ENCODE data around the gene PAFAH2. TPM values are rescaled to one million over a fixed set of nuclear protein-coding genes. Genes with fewer than 3 reads are reported as not detected.
A peak's percentile ranks its signal among the peaks of the same experiment; 100 is the strongest.

The PAFAH2 gene
- 10 to 100 TPM; 17.1 to 22.2 (median 19.1) TPM for polyA plus RNA-seq (ENCODE audit: insufficient read length in 4 of 4)

DNA sequence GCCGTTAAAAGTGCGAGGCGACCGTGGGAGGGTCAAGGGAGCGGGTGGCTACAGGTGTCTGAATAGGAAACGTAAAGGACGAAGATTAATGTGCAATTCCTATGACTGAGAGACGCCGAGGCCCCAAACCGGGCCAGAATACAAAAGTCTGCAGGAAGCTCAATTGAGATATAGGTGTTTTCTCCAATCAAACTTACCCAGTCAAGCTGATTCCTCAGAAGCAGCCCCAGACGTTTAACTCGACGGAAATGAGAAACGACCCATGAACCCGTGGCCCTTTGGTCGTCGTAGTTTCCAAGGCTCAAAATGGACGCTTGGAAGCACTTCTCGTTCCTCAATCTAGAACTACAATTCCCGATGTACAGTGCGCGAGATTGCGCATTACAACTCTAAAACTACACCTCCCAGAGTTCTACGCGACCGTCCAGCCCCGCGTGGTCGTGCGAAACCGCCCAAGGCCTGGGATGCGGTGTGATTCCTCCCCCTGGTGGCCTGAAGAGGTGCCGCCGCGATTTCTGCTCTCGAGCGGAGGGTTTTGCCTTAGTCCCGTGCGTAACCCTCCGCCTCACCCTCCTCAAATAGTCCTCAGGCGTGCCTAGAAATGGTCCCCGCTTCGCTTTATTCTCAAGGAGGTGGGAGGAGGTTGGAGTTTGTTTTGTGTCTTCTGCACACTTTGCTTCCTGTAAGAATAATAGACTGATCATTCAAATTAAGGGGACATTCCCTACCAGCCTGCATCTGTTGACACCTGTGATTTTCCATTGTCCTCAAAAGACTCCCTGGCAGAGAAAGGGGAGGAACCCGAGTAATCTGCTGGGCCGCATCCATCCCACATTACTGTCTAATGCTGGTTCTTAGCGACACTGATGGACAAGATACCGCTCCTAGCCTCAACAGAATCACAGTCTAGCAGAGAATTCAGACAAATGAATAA is at the start of gene PAFAH2:
Gene PAFAH2 (minus strand): TSS at position 236 of the 934 bp plus-strand sequence. CDS start 7,247 bp downstream, outside the sequence.
- peak; percentile 99 to 100 (median 100) for DNase-seq (ENCODE audit: low read depth in 4 of 4, low spot score in 3 of 4)

DNA sequence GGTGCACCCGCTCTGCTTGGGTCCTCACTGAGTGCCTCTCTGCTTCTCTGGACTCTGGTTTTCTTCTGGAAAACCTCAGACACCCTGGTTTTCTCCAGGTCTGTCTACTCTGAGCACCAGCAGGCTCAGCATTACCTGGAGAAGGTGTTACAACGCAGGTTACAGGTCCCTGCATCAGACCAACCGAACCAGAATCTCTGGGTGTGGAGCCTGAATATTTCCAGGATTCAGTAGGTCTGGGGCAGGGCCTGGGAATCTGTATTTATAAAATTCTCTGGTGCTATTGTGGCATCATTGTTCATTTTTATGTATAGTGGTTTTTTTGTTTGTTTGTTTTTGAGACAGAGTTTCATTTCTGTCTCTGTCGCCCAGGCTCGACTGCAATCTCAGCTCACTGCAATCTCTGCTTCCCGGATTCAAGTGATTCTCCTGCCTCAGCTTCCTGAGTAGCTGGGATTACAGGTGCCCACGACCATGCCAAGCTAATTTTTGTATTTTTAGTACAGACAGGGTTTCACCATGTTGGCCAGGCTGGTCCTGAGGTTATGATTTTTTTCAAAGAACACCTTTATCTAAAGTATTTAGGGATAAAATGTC is 49.5 kb upstream of the PAFAH2 start:
- DNase-seq (ENCODE audit: low read depth in 4 of 4, low spot score in 3 of 4), result no peak

DNA sequence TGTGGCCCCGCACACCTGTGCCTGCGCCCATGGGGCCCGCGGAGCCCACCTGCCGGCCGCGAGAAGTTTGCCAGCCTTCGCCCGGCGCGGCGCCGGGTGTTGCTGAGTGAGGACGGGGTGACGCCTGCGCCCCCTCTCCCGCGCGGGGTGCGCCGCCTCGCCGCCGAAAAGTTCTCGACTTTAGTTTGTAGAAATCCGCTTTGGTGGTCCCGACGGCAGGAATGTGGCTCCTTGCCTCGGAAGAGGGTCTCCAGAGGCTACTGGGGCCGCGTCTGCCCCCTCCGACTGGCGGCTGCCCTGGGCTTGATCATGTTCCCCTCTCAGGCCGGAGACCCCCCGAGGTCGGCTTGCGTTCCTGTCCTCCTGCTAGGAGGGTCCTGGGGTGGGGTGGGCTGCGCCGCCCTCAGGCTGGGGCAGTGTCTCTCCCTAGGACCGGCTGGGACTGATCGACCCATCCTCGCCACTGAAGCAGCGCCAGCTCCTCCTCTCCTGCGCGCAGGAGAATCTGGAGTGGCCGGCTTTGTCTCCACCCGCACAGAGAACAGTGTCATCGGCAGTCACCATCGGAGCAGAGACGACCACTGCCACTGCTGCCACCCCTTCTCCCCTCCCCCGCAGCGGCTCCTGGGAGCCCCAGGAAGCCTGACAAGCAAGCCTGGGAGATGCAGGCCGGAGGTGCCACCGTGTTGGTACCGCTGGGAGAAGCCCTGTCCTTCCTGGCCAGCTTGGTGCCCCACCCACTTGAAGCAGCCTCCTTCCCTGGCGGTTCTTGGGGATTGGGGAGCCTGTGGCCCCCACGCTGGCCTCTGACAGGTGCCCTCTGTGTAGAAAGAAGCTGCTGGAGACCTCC is 48.6 kb upstream of the PAFAH2 start:
- DNase-seq (ENCODE audit: low read depth in 4 of 4, low spot score in 3 of 4), result no peak

GRCh38 chr1:26045722-26046245 is 47.9 kb upstream of the PAFAH2 start, which contains the start of gene SLC30A2:
Gene SLC30A2 (minus strand): TSS chr1:26046118. CDS start chr1:26045896, 222 bp downstream.
- no peak for DNase-seq (ENCODE audit: low read depth in 4 of 4, low spot score in 3 of 4)

GRCh38 chr1:26044971-26045721 is 47.3 kb upstream of the PAFAH2 start:
- DNase-seq (ENCODE audit: low read depth in 4 of 4, low spot score in 3 of 4), result no peak

GRCh38 chr1:26044414-26044813 is 46.6 kb upstream of the PAFAH2 start:
- no peak for DNase-seq (ENCODE audit: low read depth in 4 of 4, low spot score in 3 of 4)

DNA sequence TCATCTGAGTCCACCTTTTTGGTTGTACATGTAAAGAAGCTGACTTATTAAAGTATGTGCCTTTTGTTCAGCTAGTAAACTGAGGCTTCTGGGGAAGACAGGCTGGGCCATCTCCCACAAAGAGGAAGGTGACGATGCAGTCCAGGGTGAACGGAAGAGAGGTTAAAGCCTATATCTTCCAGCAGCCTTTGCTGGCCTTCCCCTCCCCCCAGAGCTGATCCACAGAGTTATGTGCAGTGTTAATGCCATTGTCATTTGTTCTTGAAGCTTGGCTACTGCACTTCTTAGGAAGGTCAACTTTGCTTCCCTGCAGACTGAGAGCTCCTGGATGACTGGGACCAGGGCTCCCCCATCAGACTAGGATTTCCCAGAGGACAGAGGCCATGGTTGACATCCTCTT is 45.9 kb upstream of the PAFAH2 start:
- DNase-seq (ENCODE audit: low read depth in 4 of 4, low spot score in 3 of 4), result no peak

- no peak for DNase-seq (ENCODE audit: low read depth in 4 of 4, low spot score in 3 of 4)
These were observed 44.1 kb upstream of the PAFAH2 start for GRCh38 chr1:26041978-26042377.

DNA sequence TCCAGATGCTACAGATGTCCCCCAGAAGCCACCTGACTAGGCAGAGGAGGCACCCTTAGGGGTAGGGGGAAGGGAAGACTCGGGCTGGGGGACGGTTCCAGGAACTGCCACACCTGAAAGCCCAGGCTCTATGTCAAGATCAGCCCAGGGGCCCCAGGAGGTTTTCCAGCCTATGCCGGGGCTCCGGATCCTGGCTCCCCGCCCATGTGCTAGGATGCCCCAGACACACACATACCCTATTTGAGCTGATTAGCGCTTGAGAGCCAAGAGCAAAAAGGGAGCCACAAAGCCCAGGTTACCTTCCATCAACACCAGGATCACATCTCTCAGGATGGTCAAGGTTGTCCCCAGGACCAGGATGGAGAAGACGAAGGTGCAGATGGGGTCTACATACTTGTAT is 43.5 kb upstream of the PAFAH2 start:
- no peak for DNase-seq (ENCODE audit: low read depth in 4 of 4, low spot score in 3 of 4)

- DNase-seq (ENCODE audit: low read depth in 4 of 4, low spot score in 3 of 4), result no peak
These were observed 41.0 kb upstream of the PAFAH2 start for GRCh38 chr1:26038904-26039303.

- DNase-seq (ENCODE audit: low read depth in 4 of 4, low spot score in 3 of 4), result no peak
These were observed 40.6 kb upstream of the PAFAH2 start for GRCh38 chr1:26038477-26038876.

- DNase-seq (ENCODE audit: low read depth in 4 of 4, low spot score in 3 of 4), result no peak
These were observed 40.0 kb upstream of the PAFAH2 start for GRCh38 chr1:26037904-26038303.

- no peak for DNase-seq (ENCODE audit: low read depth in 4 of 4, low spot score in 3 of 4)
These were observed 39.0 kb upstream of the PAFAH2 start for GRCh38 chr1:26036756-26037281.

DNA sequence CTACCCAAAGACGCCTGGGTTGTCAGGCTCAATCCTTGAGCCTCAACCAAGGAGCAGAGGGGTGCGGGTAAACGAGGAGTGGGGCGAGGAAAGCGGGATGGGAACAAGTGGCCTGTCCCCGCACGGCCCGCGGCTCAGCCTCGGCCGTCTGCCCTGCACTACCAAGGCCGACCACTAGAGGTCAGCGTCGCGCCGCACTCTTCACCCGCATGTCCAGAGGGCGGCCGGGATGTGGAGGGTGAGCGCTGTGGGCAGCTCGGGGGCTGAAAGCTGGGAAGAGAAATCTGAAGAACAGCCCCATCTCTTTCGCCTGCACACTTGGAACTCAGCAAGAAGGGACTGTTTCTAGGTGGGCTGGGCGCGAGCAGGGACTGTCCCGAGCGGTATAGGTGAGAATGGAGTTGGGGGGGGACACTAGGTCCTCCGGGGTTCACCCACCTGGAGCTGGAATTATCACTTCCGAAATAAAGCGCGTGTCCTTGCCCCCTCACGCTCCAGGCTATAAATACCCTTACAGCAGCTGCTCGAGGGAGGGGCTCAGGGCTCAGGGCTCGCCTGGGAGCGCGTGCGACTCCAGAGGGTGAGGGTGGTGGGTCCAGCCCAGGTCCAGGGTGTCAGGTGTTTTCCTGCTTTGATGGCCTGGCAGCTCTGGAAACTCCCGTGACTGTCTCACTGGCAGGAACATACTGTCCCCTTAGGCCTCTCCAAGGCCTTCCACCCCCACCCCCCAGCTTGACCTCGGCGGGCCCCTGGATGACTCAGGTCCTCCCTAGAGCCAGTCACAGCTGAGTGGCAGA is 38.3 kb upstream of the PAFAH2 start:
- DNase-seq (ENCODE audit: low read depth in 4 of 4, low spot score in 3 of 4), result peak in 3 of 4 donors; percentile 66 to 80 (median 66)

DNA sequence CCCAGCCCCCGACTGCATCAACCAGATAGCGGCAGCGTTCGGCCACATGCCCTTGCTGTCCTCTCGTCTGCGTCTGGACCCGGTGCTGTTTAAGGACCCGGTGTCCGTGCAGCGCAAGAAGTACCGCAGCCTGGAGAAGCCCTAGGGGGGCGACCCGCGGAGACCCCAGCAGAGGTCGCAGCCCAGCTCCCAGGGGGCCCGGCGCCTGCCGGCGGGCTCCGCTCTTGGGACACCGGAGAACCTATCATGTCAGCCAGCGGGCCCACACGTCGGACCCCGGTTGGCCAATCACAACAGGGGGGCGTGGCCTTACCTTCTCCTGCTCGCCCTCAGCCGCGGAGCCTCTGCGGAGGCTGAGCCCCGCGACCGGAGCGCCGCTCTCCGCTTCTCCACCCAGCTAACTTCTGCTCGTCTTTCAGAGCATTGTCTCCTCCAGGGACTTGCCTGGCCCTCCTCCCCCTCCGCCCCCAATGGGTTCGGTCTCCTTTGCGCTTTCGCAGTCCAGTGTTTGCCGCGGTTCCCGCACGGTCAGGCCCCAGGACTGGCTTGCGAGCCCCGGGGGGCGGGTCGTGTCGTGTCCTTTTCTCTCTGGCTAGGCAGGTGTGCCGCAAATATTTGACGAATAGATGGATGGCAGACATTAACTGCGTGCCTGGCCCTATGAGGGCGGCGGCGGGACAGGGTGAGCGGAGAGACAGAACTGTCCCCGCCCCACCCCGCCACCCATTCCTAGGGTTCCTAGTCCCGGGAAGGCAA is 37.5 kb upstream of the PAFAH2 start:
- DNase-seq (ENCODE audit: low read depth in 4 of 4, low spot score in 3 of 4), result peak; percentile 77 to 83 (median 80)

DNA sequence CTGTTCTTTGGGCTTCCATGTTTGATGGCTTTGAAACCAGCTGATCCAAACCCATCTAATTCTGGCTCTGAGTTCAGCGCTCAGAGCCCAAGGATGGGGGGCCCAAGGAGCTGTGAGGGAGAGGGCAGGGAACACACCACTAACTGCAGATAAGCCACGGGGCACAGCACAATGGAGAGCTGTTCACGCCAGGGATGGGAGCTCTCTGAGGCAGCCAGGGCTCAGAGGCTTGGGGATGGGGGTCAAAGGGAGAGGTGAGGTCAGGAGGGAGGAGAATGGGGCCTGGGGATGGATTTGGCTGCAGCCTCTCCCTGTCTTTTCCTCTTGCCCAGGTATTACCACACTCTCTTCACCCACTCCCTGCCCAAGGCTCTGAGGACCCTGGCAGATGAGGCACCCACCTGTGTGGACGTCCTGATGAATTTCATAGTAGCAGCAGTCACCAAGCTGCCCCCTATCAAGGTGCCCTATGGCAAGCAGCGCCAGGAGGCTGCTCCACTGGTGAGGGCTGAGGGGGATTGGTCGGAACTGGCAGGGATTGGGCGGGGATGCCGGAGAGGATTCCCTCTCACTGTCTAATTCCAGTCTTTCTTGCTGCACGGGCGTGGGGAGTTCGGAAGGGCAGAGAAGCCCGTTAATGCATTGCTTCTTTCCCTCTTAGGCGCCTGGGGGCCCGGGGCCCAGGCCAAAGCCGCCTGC is 36.8 kb upstream of the PAFAH2 start:
- no peak for DNase-seq (ENCODE audit: low read depth in 4 of 4, low spot score in 3 of 4)

- DNase-seq (ENCODE audit: low read depth in 4 of 4, low spot score in 3 of 4), result no peak
These were observed 34.9 kb upstream of the PAFAH2 start for GRCh38 chr1:26032656-26033357.
